ENCODE data around the gene CBY1. TPM values are rescaled to one million over a fixed set of nuclear protein-coding genes. Genes with fewer than 3 reads are reported as not detected.

The CBY1 gene
- total RNA-seq, 1 donor from 2014 or later, result 14.1 TPM

DNA sequence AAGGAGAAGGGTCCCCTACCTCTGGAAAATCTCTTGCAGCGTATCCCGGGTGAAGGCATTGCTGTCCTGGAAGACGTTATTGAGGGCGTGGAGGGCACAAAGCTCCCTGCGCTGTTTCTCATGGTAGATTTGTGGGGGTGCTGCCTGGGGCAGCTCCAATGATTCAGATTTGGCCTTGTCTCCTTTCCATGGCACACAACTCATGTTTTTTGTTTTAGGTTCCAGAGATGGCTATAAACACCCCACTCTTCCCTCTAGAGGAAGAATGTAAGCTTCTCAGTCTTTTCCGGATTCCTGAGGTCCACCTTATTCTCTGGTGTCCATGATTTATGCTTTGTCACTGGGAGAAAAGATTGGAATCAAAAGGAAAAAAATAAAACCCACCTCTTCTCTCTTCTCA is 43.3 kb downstream of the CBY1 start:
- H3K27ac ChIP-seq (ENCODE audit: low read depth, low read length), result peak overlapping the region; percentile 97
- no peaks in the 10 kb centered on the region for H3K9me3 ChIP-seq (ENCODE audit: control insufficient read depth in 3 of 3, low read length in 3 of 3)
- H3K4me3 ChIP-seq (ENCODE audit: low read length in 3 of 3), result peak overlapping the region; percentile 82 to 92 (median 88)
- peak overlapping the region; percentile 89 to 97 (median 96) for H3K9ac ChIP-seq (ENCODE audit: low read depth in 1 of 3, low read length in 3 of 3)
- peaks cover 30 to 46% (median 44%) of the 10 kb centered on the region in 3 donors for H3K4me1 ChIP-seq (ENCODE audit: control insufficient read depth in 3 of 3, insufficient read depth in 3 of 3, low read length in 3 of 3)
- no peaks in the 10 kb centered on the region for H3K27me3 ChIP-seq (ENCODE audit: control insufficient read depth in 3 of 3, insufficient read depth in 3 of 3, low read length in 3 of 3)
- peaks cover 2 to 11% (median 7%) of the 10 kb centered on the region in 3 donors for H3K36me3 ChIP-seq (ENCODE audit: control insufficient read depth in 3 of 3, insufficient read depth in 3 of 3, low read length in 3 of 3)

GRCh38 chr22:38700270-38700788 is 43.9 kb downstream of the CBY1 start:
- peak overlapping the region; percentile 89 to 97 (median 96) for H3K9ac ChIP-seq (ENCODE audit: low read depth in 1 of 3, low read length in 3 of 3)
- no peaks in the 10 kb centered on the region for H3K27me3 ChIP-seq (ENCODE audit: control insufficient read depth in 3 of 3, insufficient read depth in 3 of 3, low read length in 3 of 3)
- H3K27ac ChIP-seq (ENCODE audit: low read depth, low read length), result peak overlapping the region; percentile 97
- peaks cover 2 to 11% (median 7%) of the 10 kb centered on the region in 3 donors for H3K36me3 ChIP-seq (ENCODE audit: control insufficient read depth in 3 of 3, insufficient read depth in 3 of 3, low read length in 3 of 3)
- peak overlapping the region; percentile 82 to 92 (median 88) for H3K4me3 ChIP-seq (ENCODE audit: low read length in 3 of 3)
- H3K4me1 ChIP-seq (ENCODE audit: control insufficient read depth in 3 of 3, insufficient read depth in 3 of 3, low read length in 3 of 3), result peaks cover 32 to 50% (median 49%) of the 10 kb centered on the region in 3 donors
- no peaks in the 10 kb centered on the region for H3K9me3 ChIP-seq (ENCODE audit: control insufficient read depth in 3 of 3, low read length in 3 of 3)

- peak within 1 kb of the TSS; percentile 89 to 97 (median 96) for H3K9ac ChIP-seq (ENCODE audit: low read depth in 1 of 3, low read length in 3 of 3)
- H3K4me1 ChIP-seq (ENCODE audit: control insufficient read depth in 3 of 3, insufficient read depth in 3 of 3, low read length in 3 of 3), result peaks cover 32 to 50% (median 49%) of the 10 kb centered on the region in 3 donors
- peaks cover 2 to 11% (median 7%) of the 10 kb centered on the region in 3 donors for H3K36me3 ChIP-seq (ENCODE audit: control insufficient read depth in 3 of 3, insufficient read depth in 3 of 3, low read length in 3 of 3)
These were observed 44.6 kb downstream of the CBY1 start, which contains the start of gene JOSD1 for GRCh38 chr22:38700789-38701628. Gene JOSD1, minus strand, starts transcription at chr22:38700943. Its CDS starts 956 bp downstream, at chr22:38699987.

DNA sequence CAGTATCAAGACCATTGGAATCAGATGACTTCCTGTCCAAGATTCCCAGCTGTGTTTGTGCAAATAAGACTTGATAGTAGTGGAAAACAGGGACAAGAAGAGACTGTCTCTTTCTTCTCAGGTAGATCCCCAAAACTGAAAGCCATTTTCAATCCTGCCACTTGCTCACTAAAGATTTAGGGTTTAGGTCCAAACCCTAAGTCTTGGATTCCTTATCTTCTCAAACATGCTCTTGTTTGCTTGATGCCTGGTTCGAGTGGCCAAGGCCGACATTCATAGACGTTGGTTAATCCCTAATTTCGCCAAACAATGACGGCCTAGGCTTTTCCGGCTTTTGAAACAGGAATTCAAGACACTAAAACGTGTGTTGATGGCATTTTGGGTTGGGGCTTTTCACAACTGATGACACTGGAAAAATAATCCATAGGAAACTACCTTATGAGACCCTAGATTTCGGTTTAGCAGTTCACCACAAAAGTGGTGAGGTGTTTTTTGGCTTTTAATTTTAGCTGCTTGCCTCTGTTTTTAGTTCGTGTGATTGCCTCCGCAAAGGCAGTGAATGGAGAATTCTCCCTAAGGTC is 48.3 kb downstream of the CBY1 start:
- Histone ChIP-seq H3K27ac (ENCODE audit: low read depth, low read length) (peak overlapping the region; percentile 94), H3K27me3 (ENCODE audit: control insufficient read depth in 3 of 3, insufficient read depth in 3 of 3, low read length in 3 of 3) (no peaks in the 10 kb centered on the region), H3K9me3 (ENCODE audit: control insufficient read depth in 3 of 3, low read length in 3 of 3) (no peaks in the 10 kb centered on the region), H3K4me3 (ENCODE audit: low read length in 3 of 3) (peak overlapping the region; percentile 60 to 85 (median 79)), H3K9ac (ENCODE audit: low read depth in 1 of 3, low read length in 3 of 3) (peak overlapping the region; percentile 61 to 81 (median 76)), H3K4me1 (ENCODE audit: control insufficient read depth in 3 of 3, insufficient read depth in 3 of 3, low read length in 3 of 3) (peaks cover 34 to 48% (median 38%) of the 10 kb centered on the region in 3 donors), H3K36me3 (ENCODE audit: control insufficient read depth in 3 of 3, insufficient read depth in 3 of 3, low read length in 3 of 3) (peaks cover 1 to 2% (median 2%) of the 10 kb centered on the region in 3 donors)

More at GRCh38 chr22:38700789-38701628, 44.6 kb downstream of the CBY1 start, which contains the start of gene JOSD1:
- Histone ChIP-seq H3K27me3 (ENCODE audit: control insufficient read depth in 3 of 3, insufficient read depth in 3 of 3, low read length in 3 of 3) (no peaks in the 10 kb centered on the region), H3K27ac (ENCODE audit: low read depth, low read length) (peak within 1 kb of the TSS; percentile 97), H3K4me3 (ENCODE audit: low read length in 3 of 3) (peak within 1 kb of the TSS; percentile 82 to 92 (median 88)), H3K9me3 (ENCODE audit: control insufficient read depth in 3 of 3, low read length in 3 of 3) (no peaks in the 10 kb centered on the region)

DNA sequence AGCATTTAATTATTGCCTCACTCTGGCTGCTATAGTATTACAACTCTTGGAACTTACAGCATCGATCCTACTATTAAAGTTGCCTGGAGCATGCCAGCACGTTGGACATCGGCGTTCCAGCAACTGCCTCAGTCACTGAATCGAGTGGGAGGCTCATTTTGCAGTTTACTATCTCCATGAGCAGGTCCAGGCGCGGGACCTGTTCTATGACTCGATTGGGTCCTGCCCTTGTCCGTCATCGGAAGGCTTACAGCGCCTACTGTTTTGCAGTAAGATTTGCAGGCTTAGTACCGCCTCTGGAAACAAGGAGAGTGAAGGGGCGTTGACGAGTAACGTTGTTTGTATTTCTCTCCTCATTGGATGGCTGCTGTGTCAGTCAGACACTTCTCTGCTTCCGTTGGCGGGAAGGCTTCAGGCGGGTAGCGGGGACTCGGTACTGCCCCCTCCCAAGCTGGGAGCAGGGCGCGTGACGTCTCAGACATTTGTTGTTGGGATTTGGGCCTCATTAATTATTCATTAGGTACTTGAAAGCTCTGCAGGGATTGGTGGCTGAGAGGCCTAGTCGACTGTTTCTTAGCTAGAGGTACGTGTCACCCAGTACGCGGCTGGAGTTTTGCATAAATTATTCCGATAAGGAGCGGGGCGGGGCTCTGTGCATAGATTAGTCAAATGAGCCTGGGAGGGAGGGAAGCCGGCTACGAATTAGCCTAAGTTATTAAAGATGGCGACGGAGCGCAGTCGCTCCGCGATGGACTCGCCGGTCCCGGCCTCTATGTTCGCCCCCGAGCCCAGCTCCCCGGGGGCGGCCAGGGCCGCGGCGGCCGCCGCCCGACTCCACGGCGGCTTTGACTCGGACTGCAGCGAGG is 49.0 kb downstream of the CBY1 start, which contains the start of gene GTPBP1:
GTPBP1 (plus strand) TSS at position 710 of the 866 bp plus-strand sequence; CDS start at position 722, 12 bp downstream.
- no peaks in the 10 kb centered on the region for H3K27me3 ChIP-seq (ENCODE audit: control insufficient read depth in 3 of 3, insufficient read depth in 3 of 3, low read length in 3 of 3)
- H3K4me1 ChIP-seq (ENCODE audit: control insufficient read depth in 3 of 3, insufficient read depth in 3 of 3, low read length in 3 of 3), result peaks cover 33 to 47% (median 35%) of the 10 kb centered on the region in 3 donors
- peak within 1 kb of the TSS; percentile 79 to 89 (median 88) for H3K9ac ChIP-seq (ENCODE audit: low read depth in 1 of 3, low read length in 3 of 3)
- no peaks in the 10 kb centered on the region for H3K9me3 ChIP-seq (ENCODE audit: control insufficient read depth in 3 of 3, low read length in 3 of 3)
- peak within 1 kb of the TSS; percentile 94 for H3K27ac ChIP-seq (ENCODE audit: low read depth, low read length)
- peaks cover 2 to 6% (median 4%) of the 10 kb centered on the region in 3 donors for H3K36me3 ChIP-seq (ENCODE audit: control insufficient read depth in 3 of 3, insufficient read depth in 3 of 3, low read length in 3 of 3)
- peak within 1 kb of the TSS; percentile 83 to 90 (median 85) for H3K4me3 ChIP-seq (ENCODE audit: low read length in 3 of 3)

DNA sequence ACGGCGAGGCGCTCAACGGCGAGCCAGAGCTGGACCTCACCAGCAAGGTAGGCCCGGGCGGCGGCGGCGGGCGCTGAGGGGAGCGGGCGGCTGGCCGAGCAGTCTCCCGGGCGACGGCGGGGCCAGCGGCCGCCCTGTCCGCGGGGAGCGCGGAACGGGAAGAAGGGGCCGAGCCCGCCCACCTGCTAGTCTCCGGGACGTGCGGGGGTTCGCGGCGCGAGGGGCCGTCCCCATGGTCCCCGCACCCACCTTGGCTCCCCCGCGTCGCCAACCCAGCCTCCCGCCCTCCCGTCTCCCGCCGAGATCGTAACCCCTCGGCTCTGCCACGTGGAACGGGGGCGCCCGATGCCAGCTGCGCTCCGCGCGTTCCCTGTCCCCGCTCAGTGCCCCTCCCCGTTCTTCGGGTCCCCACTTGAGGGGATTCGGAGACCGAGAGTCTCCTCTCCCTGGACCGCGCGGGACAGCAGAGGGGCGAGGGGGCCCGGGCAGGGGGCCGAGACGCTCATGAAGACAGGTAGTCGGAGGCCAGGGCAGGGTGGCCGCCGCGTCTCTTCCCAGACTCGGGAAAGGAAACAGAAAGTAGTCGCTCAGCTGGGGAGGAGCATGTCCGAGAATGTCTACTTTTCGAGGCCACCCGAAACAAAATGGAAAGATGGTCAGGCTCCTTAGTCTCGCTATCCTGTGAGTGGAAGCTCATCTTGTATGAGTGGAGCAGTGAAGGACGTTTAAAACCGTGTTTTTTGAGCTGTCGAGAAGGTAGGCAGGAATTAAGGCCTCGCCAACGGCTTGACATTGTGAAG is 49.9 kb downstream of the CBY1 start:
- peaks cover 2 to 8% (median 6%) of the 10 kb centered on the region in 3 donors for H3K36me3 ChIP-seq (ENCODE audit: control insufficient read depth in 3 of 3, insufficient read depth in 3 of 3, low read length in 3 of 3)
- H3K27me3 ChIP-seq (ENCODE audit: control insufficient read depth in 3 of 3, insufficient read depth in 3 of 3, low read length in 3 of 3), result no peaks in the 10 kb centered on the region
- H3K4me3 ChIP-seq (ENCODE audit: low read length in 3 of 3), result peak overlapping the region; percentile 83 to 90 (median 83)
- peaks cover 32 to 42% (median 34%) of the 10 kb centered on the region in 3 donors for H3K4me1 ChIP-seq (ENCODE audit: control insufficient read depth in 3 of 3, insufficient read depth in 3 of 3, low read length in 3 of 3)
- peak overlapping the region; percentile 94 for H3K27ac ChIP-seq (ENCODE audit: low read depth, low read length)
- peak overlapping the region; percentile 79 to 89 (median 88) for H3K9ac ChIP-seq (ENCODE audit: low read depth in 1 of 3, low read length in 3 of 3)
- H3K9me3 ChIP-seq (ENCODE audit: control insufficient read depth in 3 of 3, low read length in 3 of 3), result no peaks in the 10 kb centered on the region

GRCh38 chr22:38706901-38707195 is 50.4 kb downstream of the CBY1 start:
- H3K4me3 ChIP-seq (ENCODE audit: low read length in 3 of 3), result peak overlapping the region; percentile 83 to 90 (median 83)
- H3K36me3 ChIP-seq (ENCODE audit: control insufficient read depth in 3 of 3, insufficient read depth in 3 of 3, low read length in 3 of 3), result peaks cover 2 to 8% (median 6%) of the 10 kb centered on the region in 3 donors
- H3K9ac ChIP-seq (ENCODE audit: low read depth in 1 of 3, low read length in 3 of 3), result peak overlapping the region; percentile 79 to 89 (median 88)
- H3K27ac ChIP-seq (ENCODE audit: low read depth, low read length), result peak overlapping the region; percentile 94
- H3K4me1 ChIP-seq (ENCODE audit: control insufficient read depth in 3 of 3, insufficient read depth in 3 of 3, low read length in 3 of 3), result peaks cover 28 to 38% (median 31%) of the 10 kb centered on the region in 3 donors
- H3K9me3 ChIP-seq (ENCODE audit: control insufficient read depth in 3 of 3, low read length in 3 of 3), result no peaks in the 10 kb centered on the region
- H3K27me3 ChIP-seq (ENCODE audit: control insufficient read depth in 3 of 3, insufficient read depth in 3 of 3, low read length in 3 of 3), result no peaks in the 10 kb centered on the region

- no peaks in the 10 kb centered on the region for H3K9me3 ChIP-seq (ENCODE audit: control insufficient read depth in 3 of 3, low read length in 3 of 3)
- no peaks in the 10 kb centered on the region for H3K27me3 ChIP-seq (ENCODE audit: control insufficient read depth in 3 of 3, insufficient read depth in 3 of 3, low read length in 3 of 3)
- peaks cover 2 to 8% (median 6%) of the 10 kb centered on the region in 3 donors for H3K36me3 ChIP-seq (ENCODE audit: control insufficient read depth in 3 of 3, insufficient read depth in 3 of 3, low read length in 3 of 3)
- H3K9ac ChIP-seq (ENCODE audit: low read depth in 1 of 3, low read length in 3 of 3), result peak overlapping the region in 2 of 3 donors; percentile 79 to 89
- peaks cover 32 to 42% (median 34%) of the 10 kb centered on the region in 3 donors for H3K4me1 ChIP-seq (ENCODE audit: control insufficient read depth in 3 of 3, insufficient read depth in 3 of 3, low read length in 3 of 3)
- H3K27ac ChIP-seq (ENCODE audit: low read depth, low read length), result no peak overlapping the region
- H3K4me3 ChIP-seq (ENCODE audit: low read length in 3 of 3), result peak overlapping the region; percentile 83 to 90 (median 83)
These were observed 50.9 kb downstream of the CBY1 start for GRCh38 chr22:38707346-38707745.

Data from skeletal muscle tissue (tissue), 4 donors.